NCI-H526 treated with DMSO at 0.1 percent for 48 hours (cell line): ENCODE data around the gene TBC1D5.
"Not testable (repeated sequence)": the region's sequence is repeated elsewhere in the genome, so short reads cannot be mapped to it uniquely, and the experiment has no call there.

ENCODE experiments used
- DNase-seq: peaks from one replicate; lab custom pipeline; 2025; lab: John Stamatoyannopoulos, UW

TBC1D5 gene

GRCh38 chr3:17742102-17742879, at the start of gene TBC1D5:
Gene TBC1D5 (minus strand): TSS chr3:17742631. CDS start chr3:17508570, 234,061 bp downstream.
- peak; percentile 92 for DNase-seq

GRCh38 chr3:17783426-17783825, 41.0 kb upstream of the TBC1D5 start:
- no peak for DNase-seq

GRCh38 chr3:17782751-17783150, 40.3 kb upstream of the TBC1D5 start:
- no peak for DNase-seq

- DNase-seq: not testable (repeated sequence)
Observed at GRCh38 chr3:17780369-17780768, 37.9 kb upstream of the TBC1D5 start.

GRCh38 chr3:17779304-17780250, 37.1 kb upstream of the TBC1D5 start:
- DNase-seq: not testable (repeated sequence)

- DNase-seq: not testable (repeated sequence)
Observed at GRCh38 chr3:17777326-17777725, 34.9 kb upstream of the TBC1D5 start.

- no peak for DNase-seq
Observed at GRCh38 chr3:17775073-17775472, 32.6 kb upstream of the TBC1D5 start.

- DNase-seq: not testable (repeated sequence)
Observed at GRCh38 chr3:17774180-17774910, 31.9 kb upstream of the TBC1D5 start.

GRCh38 chr3:17772556-17772955, 30.1 kb upstream of the TBC1D5 start:
- no peak for DNase-seq

- no peak for DNase-seq
Observed at GRCh38 chr3:17771177-17772017, 29.0 kb upstream of the TBC1D5 start.

GRCh38 chr3:17770682-17771081, 28.3 kb upstream of the TBC1D5 start:
- DNase-seq: no peak

GRCh38 chr3:17765819-17766472, 23.5 kb upstream of the TBC1D5 start:
- DNase-seq: no peak

GRCh38 chr3:17761563-17761962, 19.1 kb upstream of the TBC1D5 start:
- DNase-seq: no peak

- no peak for DNase-seq
Observed at GRCh38 chr3:17759901-17760300, 17.5 kb upstream of the TBC1D5 start.

GRCh38 chr3:17755836-17756235, 13.4 kb upstream of the TBC1D5 start:
- no peak for DNase-seq

GRCh38 chr3:17753632-17753992, 11.2 kb upstream of the TBC1D5 start:
- no peak for DNase-seq

- DNase-seq: no peak
Observed at GRCh38 chr3:17752876-17753631, 10.6 kb upstream of the TBC1D5 start.

- DNase-seq: no peak
Observed at GRCh38 chr3:17752436-17752835, 10.0 kb upstream of the TBC1D5 start.

GRCh38 chr3:17749705-17750293, 7.4 kb upstream of the TBC1D5 start:
- no peak for DNase-seq

- no peak for DNase-seq
Observed at GRCh38 chr3:17749281-17749680, 6.8 kb upstream of the TBC1D5 start.
